Measurements from ENCODE around the gene C1R. TPM values are rescaled to one million over a fixed set of nuclear protein-coding genes. Genes with fewer than 3 reads are reported as not detected.

C1R gene
- total RNA-seq, 1 donor from 2014 or later, result 143 TPM

- intact Hi-C loops (cut with micrococcal nuclease), result no loop called here
- Histone ChIP-seq H3K27me3 (ENCODE audit: low read depth) (no peaks in the 10 kb centered on the region), H3K9me3 (replicated peaks) (peaks cover 10% of the 10 kb centered on the region), H3K36me3 (peaks cover 21% of the 10 kb centered on the region), H3K27ac (replicated peaks) (peak overlapping the region; percentile 54), H3K4me1 (peaks cover 9% of the 10 kb centered on the region), H3K4me3 (no peak overlapping the region)
- no peak for DNase-seq
- no peak for TF ChIP-seq CTCF (IDR thresholded peaks at IDR 0.05; ENCODE audit: borderline replicate concordance)
Observed at GRCh38 chr12:7102582-7102981, 10.3 kb upstream of the C1R start.

GRCh38 chr12:7101694-7102131 lies 9.5 kb upstream of the C1R start:
- no peak for DNase-seq
- TF ChIP-seq CTCF (IDR thresholded peaks at IDR 0.05; ENCODE audit: borderline replicate concordance), result no peak
- Histone ChIP-seq H3K27ac (replicated peaks) (peak overlapping the region; percentile 54), H3K36me3 (peaks cover 21% of the 10 kb centered on the region), H3K4me1 (peaks cover 9% of the 10 kb centered on the region), H3K4me3 (peak overlapping the region; percentile 5), H3K9me3 (replicated peaks) (peaks cover 10% of the 10 kb centered on the region), H3K27me3 (ENCODE audit: low read depth) (no peaks in the 10 kb centered on the region)
- intact Hi-C loops (cut with micrococcal nuclease), result no loop called here

GRCh38 chr12:7101047-7101693 lies 8.9 kb upstream of the C1R start:
- no peak for DNase-seq
- H3K4me3 ChIP-seq, result peak overlapping the region; percentile 5
- peaks cover 6% of the 10 kb centered on the region for H3K9me3 ChIP-seq (replicated peaks)
- intact Hi-C loops (cut with micrococcal nuclease), result no loop called here
- peaks cover 9% of the 10 kb centered on the region for H3K4me1 ChIP-seq
- no peak for TF ChIP-seq CTCF (IDR thresholded peaks at IDR 0.05; ENCODE audit: borderline replicate concordance)
- peak overlapping the region; percentile 54 for H3K27ac ChIP-seq (replicated peaks)
- peaks cover 20% of the 10 kb centered on the region for H3K36me3 ChIP-seq
- H3K27me3 ChIP-seq (ENCODE audit: low read depth), result no peaks in the 10 kb centered on the region

- TF ChIP-seq CTCF (IDR thresholded peaks at IDR 0.05; ENCODE audit: borderline replicate concordance), result no peak
- Histone ChIP-seq H3K4me1 (peaks cover 9% of the 10 kb centered on the region), H3K27ac (replicated peaks) (no peak overlapping the region), H3K4me3 (no peak overlapping the region), H3K9me3 (replicated peaks) (no peaks in the 10 kb centered on the region), H3K36me3 (peaks cover 17% of the 10 kb centered on the region), H3K27me3 (ENCODE audit: low read depth) (no peaks in the 10 kb centered on the region)
- DNase-seq, result no peak
- intact Hi-C loops (cut with micrococcal nuclease), result no loop called here
Observed at GRCh38 chr12:7100239-7100638, 8.0 kb upstream of the C1R start.

- no peak overlapping the region for H3K4me3 ChIP-seq
- intact Hi-C loops (cut with micrococcal nuclease), result no loop called here
- H3K9me3 ChIP-seq (replicated peaks), result no peaks in the 10 kb centered on the region
- no peak for DNase-seq
- H3K27ac ChIP-seq (replicated peaks), result no peak overlapping the region
- H3K27me3 ChIP-seq (ENCODE audit: low read depth), result no peaks in the 10 kb centered on the region
- peaks cover 17% of the 10 kb centered on the region for H3K36me3 ChIP-seq
- peaks cover 9% of the 10 kb centered on the region for H3K4me1 ChIP-seq
- no peak for TF ChIP-seq CTCF (IDR thresholded peaks at IDR 0.05; ENCODE audit: borderline replicate concordance)
Observed at GRCh38 chr12:7099290-7099996, 7.2 kb upstream of the C1R start.
